ENCODE results near the gene ARHGAP18.

Gene ARHGAP18

GRCh38 chr6:129675669-129676472, 34.1 kb downstream of the ARHGAP18 start:
- no peak overlapping the region for H3K9ac ChIP-seq (ENCODE audit: low read depth, low read length)
- H3K4me1 ChIP-seq (ENCODE audit: insufficient read depth, low read length) = peaks cover 21% of the 10 kb centered on the region
- no peaks in the 10 kb centered on the region; the same call in 1 of the 2 replicates for H3K9me3 ChIP-seq (ENCODE audit: control insufficient read depth, insufficient read depth, low read length)
- no peaks in the 10 kb centered on the region for H3K36me3 ChIP-seq (ENCODE audit: insufficient read depth, low read length)

GRCh38 chr6:129673748-129674147, 36.2 kb downstream of the ARHGAP18 start:
- H3K4me1 ChIP-seq (ENCODE audit: insufficient read depth, low read length) = peaks cover 23% of the 10 kb centered on the region
- H3K9ac ChIP-seq (ENCODE audit: low read depth, low read length) = no peak overlapping the region
- H3K9me3 ChIP-seq (ENCODE audit: control insufficient read depth, insufficient read depth, low read length) = no peaks in the 10 kb centered on the region; the same call in 1 of the 2 replicates
- H3K36me3 ChIP-seq (ENCODE audit: insufficient read depth, low read length) = no peaks in the 10 kb centered on the region

- H3K9me3 ChIP-seq (ENCODE audit: control insufficient read depth, insufficient read depth, low read length) = no peaks in the 10 kb centered on the region
- no peak overlapping the region for H3K9ac ChIP-seq (ENCODE audit: low read depth, low read length)
- peaks cover 23% of the 10 kb centered on the region for H3K4me1 ChIP-seq (ENCODE audit: insufficient read depth, low read length)
- no peaks in the 10 kb centered on the region for H3K36me3 ChIP-seq (ENCODE audit: insufficient read depth, low read length)
Measured at GRCh38 chr6:129672881-129673631, 36.9 kb downstream of the ARHGAP18 start.

- H3K9ac ChIP-seq (ENCODE audit: low read depth, low read length) = no peak overlapping the region
Measured at GRCh38 chr6:129672341-129672682, 37.7 kb downstream of the ARHGAP18 start.

GRCh38 chr6:129671442-129672340, 38.3 kb downstream of the ARHGAP18 start:
- H3K9ac ChIP-seq (ENCODE audit: low read depth, low read length) = no peak overlapping the region
- peaks cover 29% of the 10 kb centered on the region for H3K4me1 ChIP-seq (ENCODE audit: insufficient read depth, low read length)

More at GRCh38 chr6:129672341-129672682, 37.7 kb downstream of the ARHGAP18 start:
- Histone ChIP-seq H3K4me1 (ENCODE audit: insufficient read depth, low read length) (peaks cover 29% of the 10 kb centered on the region), H3K9me3 (ENCODE audit: control insufficient read depth, insufficient read depth, low read length) (no peaks in the 10 kb centered on the region), H3K36me3 (ENCODE audit: insufficient read depth, low read length) (no peaks in the 10 kb centered on the region)

GRCh38 chr6:129670634-129671033, 39.3 kb downstream of the ARHGAP18 start:
- no peak overlapping the region for H3K9ac ChIP-seq (ENCODE audit: low read depth, low read length)
- H3K36me3 ChIP-seq (ENCODE audit: insufficient read depth, low read length) = no peaks in the 10 kb centered on the region
- H3K9me3 ChIP-seq (ENCODE audit: control insufficient read depth, insufficient read depth, low read length) = no peaks in the 10 kb centered on the region
- H3K4me1 ChIP-seq (ENCODE audit: insufficient read depth, low read length) = peaks cover 29% of the 10 kb centered on the region

More at GRCh38 chr6:129671442-129672340, 38.3 kb downstream of the ARHGAP18 start:
- Histone ChIP-seq H3K9me3 (ENCODE audit: control insufficient read depth, insufficient read depth, low read length) (no peaks in the 10 kb centered on the region), H3K36me3 (ENCODE audit: insufficient read depth, low read length) (no peaks in the 10 kb centered on the region)

- Histone ChIP-seq H3K4me1 (ENCODE audit: insufficient read depth, low read length) (peaks cover 22% of the 10 kb centered on the region), H3K9me3 (ENCODE audit: control insufficient read depth, insufficient read depth, low read length) (no peaks in the 10 kb centered on the region), H3K9ac (ENCODE audit: low read depth, low read length) (no peak overlapping the region), H3K36me3 (ENCODE audit: insufficient read depth, low read length) (no peaks in the 10 kb centered on the region)
Measured at GRCh38 chr6:129667621-129668020, 42.4 kb downstream of the ARHGAP18 start.

GRCh38 chr6:129667034-129667433, 42.9 kb downstream of the ARHGAP18 start:
- peaks cover 16% of the 10 kb centered on the region for H3K4me1 ChIP-seq (ENCODE audit: insufficient read depth, low read length)
- H3K9ac ChIP-seq (ENCODE audit: low read depth, low read length) = no peak overlapping the region
- no peaks in the 10 kb centered on the region for H3K36me3 ChIP-seq (ENCODE audit: insufficient read depth, low read length)
- H3K9me3 ChIP-seq (ENCODE audit: control insufficient read depth, insufficient read depth, low read length) = no peaks in the 10 kb centered on the region

GRCh38 chr6:129665555-129665954, 44.4 kb downstream of the ARHGAP18 start:
- H3K4me1 ChIP-seq (ENCODE audit: insufficient read depth, low read length) = peaks cover 11% of the 10 kb centered on the region
- H3K36me3 ChIP-seq (ENCODE audit: insufficient read depth, low read length) = no peaks in the 10 kb centered on the region
- no peak overlapping the region for H3K9ac ChIP-seq (ENCODE audit: low read depth, low read length)
- H3K9me3 ChIP-seq (ENCODE audit: control insufficient read depth, insufficient read depth, low read length) = no peaks in the 10 kb centered on the region

- Histone ChIP-seq H3K9ac (ENCODE audit: low read depth, low read length) (no peak overlapping the region), H3K36me3 (ENCODE audit: insufficient read depth, low read length) (no peaks in the 10 kb centered on the region), H3K9me3 (ENCODE audit: control insufficient read depth, insufficient read depth, low read length) (no peaks in the 10 kb centered on the region), H3K4me1 (ENCODE audit: insufficient read depth, low read length) (peaks cover 6% of the 10 kb centered on the region; the same call in 1 of the 2 replicates)
Measured at GRCh38 chr6:129663531-129663930, 46.4 kb downstream of the ARHGAP18 start.

GRCh38 chr6:129662980-129663431, 47.0 kb downstream of the ARHGAP18 start:
- no peak overlapping the region for H3K9ac ChIP-seq (ENCODE audit: low read depth, low read length)
- no peaks in the 10 kb centered on the region for H3K36me3 ChIP-seq (ENCODE audit: insufficient read depth, low read length)
- no peaks in the 10 kb centered on the region for H3K9me3 ChIP-seq (ENCODE audit: control insufficient read depth, insufficient read depth, low read length)
- H3K4me1 ChIP-seq (ENCODE audit: insufficient read depth, low read length) = peaks cover 6% of the 10 kb centered on the region; the same call in 1 of the 2 replicates

- Histone ChIP-seq H3K36me3 (ENCODE audit: insufficient read depth, low read length) (no peaks in the 10 kb centered on the region), H3K9ac (ENCODE audit: low read depth, low read length) (no peak overlapping the region), H3K4me1 (ENCODE audit: insufficient read depth, low read length) (0 out of 2 replicates have a peak, but pooled peaks cover under 1% of the 10 kb centered on the region), H3K9me3 (ENCODE audit: control insufficient read depth, insufficient read depth, low read length) (no peaks in the 10 kb centered on the region)
Measured at GRCh38 chr6:129662406-129662766, 47.6 kb downstream of the ARHGAP18 start.

GRCh38 chr6:129661536-129662405, 48.2 kb downstream of the ARHGAP18 start:
- H3K36me3 ChIP-seq (ENCODE audit: insufficient read depth, low read length) = no peaks in the 10 kb centered on the region
- H3K4me1 ChIP-seq (ENCODE audit: insufficient read depth, low read length) = no peaks in the 10 kb centered on the region
- no peaks in the 10 kb centered on the region for H3K9me3 ChIP-seq (ENCODE audit: control insufficient read depth, insufficient read depth, low read length)
- H3K9ac ChIP-seq (ENCODE audit: low read depth, low read length) = no peak overlapping the region
